CD4-positive, alpha-beta T cell treated with Interleukin-15 for 4 hours (primary cell): Measurements from ENCODE around the gene RTN4RL1.

Experiments
- DNase-seq: peaks from one replicate; pipeline ENCODE4 v3.0.0-alpha.2; 2020; ENCODE audit warnings: low spot score

RTN4RL1 gene

GRCh38 chr17:1919201-1919600 is 105.9 kb downstream of the RTN4RL1 start:
- DNase-seq, result no peak

- no peak for DNase-seq
Observed at GRCh38 chr17:1918346-1919162, 106.6 kb downstream of the RTN4RL1 start.

- DNase-seq, result no peak
Observed at GRCh38 chr17:1916963-1917715, 108.0 kb downstream of the RTN4RL1 start.

GRCh38 chr17:1916316-1916715 is 108.8 kb downstream of the RTN4RL1 start:
- DNase-seq, result no peak

GRCh38 chr17:1915889-1916288 is 109.2 kb downstream of the RTN4RL1 start:
- no peak for DNase-seq

- no peak for DNase-seq
Observed at GRCh38 chr17:1914661-1915083, 110.5 kb downstream of the RTN4RL1 start.

- no peak for DNase-seq
Observed at GRCh38 chr17:1913702-1914101, 111.4 kb downstream of the RTN4RL1 start.

DNA sequence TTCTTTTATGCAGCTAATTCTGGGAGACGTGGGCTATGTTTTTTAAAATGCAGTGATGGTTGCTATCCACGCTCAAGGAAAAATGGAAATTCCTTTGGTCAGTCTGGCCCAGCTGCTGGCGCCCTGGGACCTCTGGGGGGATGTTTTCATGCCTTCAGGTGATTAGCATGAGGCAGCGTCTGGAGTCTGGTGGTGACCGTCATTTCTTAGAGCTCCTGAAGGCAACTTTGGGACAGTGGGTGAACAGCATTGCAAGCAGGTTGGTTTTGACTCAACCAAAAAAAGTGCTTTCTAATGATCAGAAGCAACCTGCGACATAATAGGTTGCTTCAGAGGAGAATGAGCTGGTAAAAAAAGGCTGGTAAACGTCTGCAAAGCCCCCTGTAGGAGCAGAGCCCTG is 113.0 kb downstream of the RTN4RL1 start:
- no peak for DNase-seq

- DNase-seq, result no peak
Observed at GRCh38 chr17:1909985-1910384, 115.1 kb downstream of the RTN4RL1 start.

DNA sequence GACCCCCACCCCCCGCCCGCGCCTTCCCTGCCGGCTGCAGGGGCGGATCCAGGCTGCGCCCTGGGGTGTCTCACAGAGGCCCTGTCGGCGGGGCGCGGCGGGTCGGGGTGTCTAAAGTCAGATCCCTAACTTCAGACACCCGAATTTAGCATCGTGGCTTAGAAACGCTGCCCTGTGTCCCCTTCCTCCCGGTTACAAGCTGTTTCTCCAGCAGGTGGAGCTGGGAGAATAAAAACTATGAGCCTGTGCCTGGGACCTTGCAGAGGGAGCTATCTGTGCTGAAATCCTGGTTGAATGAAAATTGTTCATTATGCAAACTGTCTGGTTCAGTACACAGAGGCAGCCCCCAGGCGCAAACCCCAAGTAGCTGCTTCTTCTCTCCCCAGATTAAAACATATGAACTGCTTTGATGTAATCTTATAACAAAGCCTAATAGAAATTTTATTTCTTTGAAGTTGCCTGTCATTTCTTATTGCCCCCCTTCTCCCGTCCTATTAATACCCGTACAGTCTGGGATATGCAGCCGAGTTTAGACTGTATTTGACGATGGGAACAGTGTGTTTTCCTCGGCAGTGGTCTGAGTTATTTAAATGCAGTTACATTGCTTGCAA is 116.3 kb downstream of the RTN4RL1 start:
- DNase-seq, result peak; percentile 37

GRCh38 chr17:1907909-1908698 is 117.0 kb downstream of the RTN4RL1 start:
- DNase-seq, result no peak

- DNase-seq, result no peak
Observed at GRCh38 chr17:1907216-1907631, 117.9 kb downstream of the RTN4RL1 start.

- no peak for DNase-seq
Observed at GRCh38 chr17:1906662-1907101, 118.5 kb downstream of the RTN4RL1 start.

- DNase-seq, result no peak
Observed at GRCh38 chr17:1905190-1905913, 119.8 kb downstream of the RTN4RL1 start.

DNA sequence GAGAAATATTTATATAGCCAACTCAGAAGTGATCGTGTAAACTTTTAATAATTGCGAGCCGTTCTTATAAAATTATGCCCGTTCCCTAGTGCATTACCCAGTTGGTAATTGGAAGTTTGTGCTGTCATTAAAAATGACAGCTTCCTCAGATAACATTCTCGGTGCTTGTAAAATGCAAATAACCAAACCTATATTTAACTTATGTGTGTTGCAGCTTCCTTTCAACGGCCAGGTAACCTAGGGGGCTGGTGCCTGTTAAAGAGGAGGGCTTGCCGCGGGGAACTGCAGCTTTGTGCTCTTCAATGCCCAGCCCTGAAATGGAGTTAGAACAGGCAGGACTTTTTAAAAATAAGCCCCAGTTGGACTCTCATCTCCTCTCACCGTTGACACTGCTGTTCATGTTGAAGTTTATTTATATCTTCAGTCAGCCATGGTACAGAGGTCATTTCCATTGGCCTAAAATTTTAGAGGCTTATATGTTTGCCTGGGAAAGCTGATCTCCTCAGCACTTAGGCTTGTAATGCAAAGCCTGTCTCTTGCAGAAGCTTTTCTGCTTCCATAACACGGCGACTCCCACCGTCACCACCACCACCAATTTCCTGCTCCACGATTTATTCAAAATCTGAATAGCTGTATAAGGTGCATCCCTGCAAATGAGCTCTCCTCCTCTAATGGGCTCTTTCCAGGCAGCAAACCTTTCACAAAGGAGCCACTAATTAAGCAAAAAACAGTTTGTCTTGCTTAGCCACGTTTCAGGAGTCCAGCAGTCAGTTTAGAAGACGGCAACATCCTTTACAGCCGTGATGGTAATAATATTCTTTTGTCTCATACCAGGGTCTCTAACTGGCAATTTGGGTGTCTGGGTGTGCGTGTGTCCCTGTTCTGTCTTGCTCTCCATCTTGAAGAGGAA is 120.6 kb downstream of the RTN4RL1 start:
- DNase-seq, result no peak

GRCh38 chr17:1899403-1900000 is 125.6 kb downstream of the RTN4RL1 start:
- no peak for DNase-seq

DNA sequence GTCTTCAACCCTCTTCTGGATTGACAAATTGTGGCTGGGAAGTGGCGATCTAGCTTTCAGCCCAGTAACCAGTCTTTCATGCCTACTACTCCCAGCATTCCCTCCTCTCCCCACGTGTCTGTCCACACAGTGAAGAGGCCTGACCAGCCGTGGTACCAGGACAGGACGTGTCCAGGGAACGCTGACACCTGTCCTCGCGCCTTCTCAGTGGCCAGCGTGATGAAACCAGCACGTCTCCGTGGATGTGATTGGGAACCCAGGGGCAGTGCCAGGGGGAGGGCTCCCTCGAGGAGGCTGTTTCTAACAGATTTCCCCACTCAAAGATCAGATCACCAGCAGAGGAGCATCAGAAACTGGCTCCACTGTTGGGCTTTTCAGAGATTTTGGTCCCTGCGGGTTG is 126.3 kb downstream of the RTN4RL1 start:
- no peak for DNase-seq

- DNase-seq, result no peak
Observed at GRCh38 chr17:1898332-1898731, 126.8 kb downstream of the RTN4RL1 start.

GRCh38 chr17:1897105-1897656 is 128.0 kb downstream of the RTN4RL1 start:
- no peak for DNase-seq
